Measurements from ENCODE around the gene MYLK.
"Not testable (repeated sequence)": the region's sequence is repeated elsewhere in the genome, so short reads cannot be mapped to it uniquely, and the experiment has no call there.

The MYLK gene, protein sequence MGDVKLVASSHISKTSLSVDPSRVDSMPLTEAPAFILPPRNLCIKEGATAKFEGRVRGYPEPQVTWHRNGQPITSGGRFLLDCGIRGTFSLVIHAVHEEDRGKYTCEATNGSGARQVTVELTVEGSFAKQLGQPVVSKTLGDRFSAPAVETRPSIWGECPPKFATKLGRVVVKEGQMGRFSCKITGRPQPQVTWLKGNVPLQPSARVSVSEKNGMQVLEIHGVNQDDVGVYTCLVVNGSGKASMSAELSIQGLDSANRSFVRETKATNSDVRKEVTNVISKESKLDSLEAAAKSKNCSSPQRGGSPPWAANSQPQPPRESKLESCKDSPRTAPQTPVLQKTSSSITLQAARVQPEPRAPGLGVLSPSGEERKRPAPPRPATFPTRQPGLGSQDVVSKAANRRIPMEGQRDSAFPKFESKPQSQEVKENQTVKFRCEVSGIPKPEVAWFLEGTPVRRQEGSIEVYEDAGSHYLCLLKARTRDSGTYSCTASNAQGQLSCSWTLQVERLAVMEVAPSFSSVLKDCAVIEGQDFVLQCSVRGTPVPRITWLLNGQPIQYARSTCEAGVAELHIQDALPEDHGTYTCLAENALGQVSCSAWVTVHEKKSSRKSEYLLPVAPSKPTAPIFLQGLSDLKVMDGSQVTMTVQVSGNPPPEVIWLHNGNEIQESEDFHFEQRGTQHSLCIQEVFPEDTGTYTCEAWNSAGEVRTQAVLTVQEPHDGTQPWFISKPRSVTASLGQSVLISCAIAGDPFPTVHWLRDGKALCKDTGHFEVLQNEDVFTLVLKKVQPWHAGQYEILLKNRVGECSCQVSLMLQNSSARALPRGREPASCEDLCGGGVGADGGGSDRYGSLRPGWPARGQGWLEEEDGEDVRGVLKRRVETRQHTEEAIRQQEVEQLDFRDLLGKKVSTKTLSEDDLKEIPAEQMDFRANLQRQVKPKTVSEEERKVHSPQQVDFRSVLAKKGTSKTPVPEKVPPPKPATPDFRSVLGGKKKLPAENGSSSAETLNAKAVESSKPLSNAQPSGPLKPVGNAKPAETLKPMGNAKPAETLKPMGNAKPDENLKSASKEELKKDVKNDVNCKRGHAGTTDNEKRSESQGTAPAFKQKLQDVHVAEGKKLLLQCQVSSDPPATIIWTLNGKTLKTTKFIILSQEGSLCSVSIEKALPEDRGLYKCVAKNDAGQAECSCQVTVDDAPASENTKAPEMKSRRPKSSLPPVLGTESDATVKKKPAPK (N-terminal part only)

DNA sequence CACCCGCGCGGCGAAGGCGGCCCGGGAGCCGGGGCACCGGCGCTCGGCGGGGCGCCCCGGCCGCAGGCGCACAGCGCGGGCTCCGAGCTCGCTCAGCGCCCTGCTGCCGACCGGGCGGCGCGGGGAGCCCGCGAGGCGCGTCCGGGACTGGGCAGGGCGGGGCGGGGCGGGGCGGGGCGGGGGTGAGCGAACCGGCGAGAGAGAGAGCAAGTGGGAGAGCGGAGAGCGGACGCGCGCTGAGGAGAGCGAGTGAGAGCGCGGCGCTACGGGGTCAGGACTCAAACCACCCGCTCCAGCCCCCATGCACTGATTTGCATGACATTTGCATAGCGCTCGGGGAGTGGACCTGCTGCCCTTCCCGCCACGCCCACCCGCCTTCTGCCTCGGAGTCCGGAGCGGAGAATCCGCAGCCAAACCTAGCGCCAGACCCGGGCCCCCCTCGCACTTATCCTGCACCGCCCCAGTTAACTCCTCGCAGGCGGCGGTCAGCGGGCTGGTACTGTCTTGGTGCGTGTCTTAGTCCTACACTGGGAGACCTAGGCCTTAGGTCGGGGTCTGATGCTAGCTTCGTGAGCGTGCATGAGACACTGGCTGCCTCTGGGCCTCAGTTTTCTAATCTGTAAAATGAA lies at the start of gene MYLK:
TSS of gene MYLK (minus strand) at position 130 of the 629 bp plus-strand sequence. CDS start 90,491 bp downstream, outside the sequence.
- DNase-seq (ENCODE audit: low read depth) = no peak

DNA sequence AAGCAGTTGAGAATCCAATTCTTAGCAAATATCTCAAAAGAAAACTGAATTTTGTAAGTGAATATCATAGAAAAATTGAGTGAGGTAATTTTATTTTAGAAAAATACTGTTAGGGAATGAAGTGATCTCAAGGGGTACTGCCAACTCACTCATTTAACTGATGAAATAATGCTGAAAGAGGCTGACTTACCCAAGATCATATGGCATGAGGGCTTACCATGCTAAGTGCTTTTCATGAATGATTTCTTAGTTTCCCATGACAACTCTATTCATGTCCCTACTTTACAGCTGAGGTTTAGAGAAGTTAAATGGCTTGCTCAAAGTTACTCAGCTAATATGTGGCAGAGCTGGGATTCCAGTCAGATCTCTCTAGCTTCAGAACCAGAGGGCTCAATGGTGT lies 46.3 kb upstream of the MYLK start:
- DNase-seq (ENCODE audit: low read depth) = no peak

DNA sequence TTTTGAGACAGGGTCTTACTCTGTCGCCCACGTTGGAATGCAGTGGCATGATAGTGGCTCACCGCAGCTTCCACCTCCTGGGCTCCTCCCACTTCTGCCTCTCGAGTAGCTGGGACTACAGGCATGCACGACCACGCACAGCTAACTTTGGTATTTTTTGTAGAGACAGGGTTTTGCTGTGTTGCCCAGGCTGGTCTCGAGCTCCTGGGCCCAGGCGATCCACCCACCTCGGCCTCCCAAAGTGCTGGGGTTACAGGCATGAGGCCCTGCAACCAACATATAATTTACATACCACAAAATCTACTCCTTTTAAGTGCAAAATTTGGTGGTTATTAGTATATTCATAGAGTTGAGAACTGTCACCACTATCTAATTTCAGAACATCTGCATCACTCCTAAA lies 45.2 kb upstream of the MYLK start:
- DNase-seq (ENCODE audit: low read depth) = no peak

DNA sequence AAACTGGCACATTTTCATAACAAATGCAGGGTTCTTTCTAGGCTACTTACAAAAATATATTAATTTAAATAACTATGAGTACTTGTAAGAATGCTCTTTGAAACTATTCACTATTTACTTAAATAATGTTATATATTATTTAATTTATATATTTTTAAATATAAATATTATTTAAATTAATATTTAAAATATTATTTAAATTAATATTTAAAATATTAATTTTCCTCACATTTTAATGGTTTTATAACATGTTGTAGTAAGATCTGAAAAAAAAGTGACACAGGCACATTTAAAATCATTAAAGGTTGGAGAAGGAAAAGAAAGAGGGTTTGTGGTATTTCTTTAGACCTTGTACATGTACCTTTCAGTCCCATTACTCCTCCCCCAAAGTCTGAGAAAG lies 42.3 kb upstream of the MYLK start:
- no peak for DNase-seq (ENCODE audit: low read depth)

DNA sequence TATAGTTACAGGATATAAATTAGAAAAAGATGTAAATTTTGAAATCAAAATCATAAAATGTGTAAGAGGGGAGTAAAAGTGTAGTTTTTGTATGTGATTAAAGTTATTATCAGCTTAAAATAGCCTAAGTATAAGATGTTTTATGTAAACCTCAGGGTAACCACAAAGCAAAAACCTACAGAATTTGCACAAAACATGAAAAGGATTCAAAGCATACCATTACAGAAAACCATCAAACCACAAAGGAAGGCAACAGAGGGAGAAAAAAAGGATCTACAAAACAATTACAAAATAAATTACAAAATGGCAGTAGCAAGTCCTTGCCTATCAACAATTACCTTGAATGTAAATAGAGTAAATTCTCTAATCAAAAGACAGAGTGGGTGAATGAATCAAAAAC lies 36.7 kb upstream of the MYLK start:
- no peak for DNase-seq (ENCODE audit: low read depth)

DNA sequence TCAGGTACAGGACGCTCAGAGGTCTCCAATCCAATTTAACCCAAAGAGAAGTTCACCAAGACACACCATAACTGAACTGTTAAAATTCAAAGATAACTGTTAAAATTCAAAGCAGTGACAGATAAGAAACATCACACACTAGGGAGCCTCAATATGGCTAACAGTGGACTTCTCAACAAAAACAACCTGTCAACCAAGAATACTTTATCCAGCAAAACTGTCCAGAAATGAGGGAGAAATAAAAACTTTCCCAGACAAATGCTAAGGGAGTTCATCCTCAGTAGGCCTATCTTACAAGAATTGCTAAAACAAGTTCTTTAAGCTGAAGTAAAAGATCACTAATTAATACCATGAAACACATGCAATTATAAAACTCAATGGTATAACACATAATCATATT lies 36.3 kb upstream of the MYLK start:
- no peak for DNase-seq (ENCODE audit: low read depth)

DNA sequence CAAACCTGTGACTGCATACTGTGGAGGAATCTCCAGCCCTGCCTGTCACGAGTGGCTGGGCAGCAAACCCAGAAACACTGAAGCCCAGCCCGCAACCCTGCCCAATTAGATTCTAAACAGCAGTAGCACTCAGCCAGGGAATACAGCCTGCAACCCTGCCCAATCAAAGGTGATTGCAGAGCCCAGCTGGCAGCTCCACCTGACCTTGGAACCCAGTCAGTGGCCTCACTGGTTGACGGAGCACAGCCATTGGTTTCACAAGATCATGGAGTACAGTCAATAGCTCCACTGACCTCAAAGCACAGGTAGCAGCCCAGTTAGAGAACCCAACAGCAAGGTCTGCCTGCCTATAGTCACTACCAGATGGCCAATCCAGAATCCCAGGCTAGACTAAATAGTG lies 35.2 kb upstream of the MYLK start:
- no peak for DNase-seq (ENCODE audit: low read depth)

DNA sequence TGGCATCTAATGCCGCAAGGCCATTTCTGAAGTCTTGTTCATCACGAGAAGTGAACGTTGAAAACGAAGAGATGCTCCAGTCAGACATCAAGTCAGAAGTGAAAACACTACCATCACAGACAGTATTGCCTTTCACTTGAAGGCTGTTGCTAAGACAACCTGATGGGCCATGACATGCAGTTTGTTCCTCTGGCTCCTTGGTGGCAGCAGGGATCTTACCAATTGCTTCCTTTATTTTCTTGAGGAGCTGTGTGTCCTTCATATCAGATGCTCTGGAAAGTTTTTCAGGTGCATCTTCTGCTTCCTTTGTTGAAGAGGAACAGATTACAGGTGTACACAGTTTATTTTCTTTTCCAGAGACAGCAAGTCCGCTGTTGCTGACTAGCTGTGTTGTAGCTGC lies 30.7 kb upstream of the MYLK start:
- no peak for DNase-seq (ENCODE audit: low read depth)

DNA sequence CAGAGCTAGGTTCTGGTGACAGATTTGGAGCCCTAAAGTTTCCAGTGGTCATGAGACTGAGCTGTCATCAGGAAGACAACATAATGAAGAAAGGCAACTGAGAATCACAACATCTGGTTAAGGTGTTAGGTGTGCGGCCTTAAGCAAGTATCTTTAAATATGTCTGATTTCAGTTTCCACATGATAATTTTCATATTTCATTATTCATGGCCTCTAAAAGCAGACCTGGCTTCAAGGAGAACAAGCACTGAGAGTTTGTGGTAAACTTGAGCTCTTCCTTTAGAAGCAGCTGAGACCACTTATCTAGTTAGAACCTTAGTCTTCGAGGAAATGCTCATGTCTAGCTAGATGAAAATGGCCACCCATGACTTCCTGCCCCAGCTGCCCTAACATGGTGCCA lies 25.7 kb upstream of the MYLK start:
- DNase-seq (ENCODE audit: low read depth) = no peak

DNA sequence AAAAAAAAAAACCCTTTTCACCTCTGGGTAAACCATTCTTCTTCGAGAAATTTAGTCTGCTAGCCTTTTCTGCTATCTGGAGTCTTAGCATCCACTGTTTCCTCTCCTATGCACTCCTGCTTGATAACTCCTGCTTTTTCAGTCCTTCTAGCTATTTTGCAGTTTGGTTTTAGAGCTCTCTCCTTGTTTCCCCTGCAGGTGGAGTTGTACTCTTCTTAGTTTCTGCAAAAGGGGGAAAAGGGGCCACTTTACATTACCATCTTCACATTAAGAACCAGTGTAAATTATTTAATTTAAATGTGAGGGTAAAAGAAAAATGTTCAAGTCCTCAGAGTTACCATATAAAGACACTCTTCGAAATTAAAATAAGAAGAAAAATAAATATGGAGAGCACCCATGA lies 23.6 kb upstream of the MYLK start:
- no peak for DNase-seq (ENCODE audit: low read depth)

DNA sequence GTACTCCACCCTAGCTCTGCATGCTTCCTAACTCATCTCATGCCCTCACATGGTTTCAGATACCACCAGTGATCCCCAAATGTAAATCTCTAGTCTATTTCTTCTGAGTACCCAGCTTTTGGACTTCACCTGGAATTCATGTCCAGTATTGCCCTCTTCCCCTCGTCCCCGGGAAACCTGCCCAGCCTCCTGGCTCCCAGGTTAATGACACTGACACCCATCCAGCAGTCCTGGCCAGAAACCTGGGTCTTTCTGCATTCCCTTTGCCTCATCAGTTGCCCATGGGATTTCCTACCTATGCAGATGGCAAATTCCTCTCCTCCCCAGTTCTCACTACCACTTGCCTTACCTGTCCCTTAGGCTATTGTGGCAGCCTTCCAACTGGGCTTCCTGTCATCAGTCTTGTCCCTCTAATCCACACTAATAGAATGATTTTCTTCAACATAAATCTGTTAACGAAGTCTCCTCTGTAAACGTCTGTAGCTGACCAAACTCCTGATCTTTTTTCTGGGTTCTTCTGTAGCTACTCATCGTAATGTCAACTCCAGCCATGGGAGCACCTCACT lies 15.3 kb upstream of the MYLK start:
- no peak for DNase-seq (ENCODE audit: low read depth)

DNA sequence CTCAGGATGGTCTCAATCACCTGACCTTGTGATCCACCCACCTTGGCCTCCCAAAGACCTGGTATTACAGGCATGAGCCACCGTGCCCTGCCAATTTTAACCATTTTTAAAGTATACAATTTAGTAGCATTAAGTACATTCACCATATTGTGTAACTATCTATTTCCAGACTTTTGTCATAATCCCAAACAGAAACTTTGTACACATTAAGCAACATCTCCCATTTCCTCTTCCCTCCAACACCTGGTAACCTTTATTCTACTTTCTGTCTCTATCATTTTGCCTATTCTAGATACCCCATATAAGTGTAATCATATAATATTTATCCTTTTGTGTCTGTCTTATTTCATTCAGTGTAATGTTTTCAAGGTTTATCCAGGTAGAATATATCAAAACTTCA lies 8.9 kb upstream of the MYLK start:
- DNase-seq (ENCODE audit: low read depth) = no peak

DNA sequence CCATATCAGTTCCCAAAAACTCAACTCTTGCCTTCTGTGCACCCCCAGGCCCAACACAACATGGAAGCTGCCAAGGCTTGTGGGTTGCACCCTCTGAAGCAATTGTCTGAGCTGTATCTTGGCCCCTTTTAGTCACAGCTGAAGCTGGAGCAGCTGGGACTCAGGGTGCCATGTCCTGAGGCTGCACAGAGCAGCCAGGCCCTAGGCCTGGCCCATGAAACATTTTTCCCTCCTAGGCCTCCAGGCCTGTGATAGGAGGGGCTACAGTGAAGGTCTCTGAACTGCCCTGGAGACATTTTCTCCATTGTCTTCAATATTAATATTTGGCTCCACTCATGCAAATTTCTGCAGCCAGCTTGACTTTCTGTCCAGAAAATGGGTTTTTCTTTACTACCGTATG lies 8.1 kb upstream of the MYLK start:
- DNase-seq (ENCODE audit: low read depth) = no peak

DNA sequence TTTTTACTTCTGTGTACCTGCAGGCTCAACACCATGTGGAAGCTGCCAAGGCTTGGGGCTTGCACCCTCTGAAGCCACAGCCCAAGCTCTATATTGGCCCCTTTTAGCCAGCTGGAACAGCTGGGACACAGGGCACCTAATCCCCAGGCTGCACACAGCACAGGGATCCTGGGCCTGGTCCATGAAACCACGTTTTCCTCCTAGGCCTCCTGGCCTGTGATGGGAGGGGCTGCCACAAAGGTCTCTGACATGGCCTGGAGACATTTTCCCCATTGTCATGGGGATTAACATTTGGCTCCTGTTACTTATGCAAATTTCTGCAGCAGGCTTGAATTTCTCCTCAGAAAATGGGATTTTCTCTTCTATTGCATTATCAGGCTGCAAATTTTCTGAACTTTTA lies 6.9 kb upstream of the MYLK start:
- DNase-seq (ENCODE audit: low read depth) = not testable (repeated sequence)

DNA sequence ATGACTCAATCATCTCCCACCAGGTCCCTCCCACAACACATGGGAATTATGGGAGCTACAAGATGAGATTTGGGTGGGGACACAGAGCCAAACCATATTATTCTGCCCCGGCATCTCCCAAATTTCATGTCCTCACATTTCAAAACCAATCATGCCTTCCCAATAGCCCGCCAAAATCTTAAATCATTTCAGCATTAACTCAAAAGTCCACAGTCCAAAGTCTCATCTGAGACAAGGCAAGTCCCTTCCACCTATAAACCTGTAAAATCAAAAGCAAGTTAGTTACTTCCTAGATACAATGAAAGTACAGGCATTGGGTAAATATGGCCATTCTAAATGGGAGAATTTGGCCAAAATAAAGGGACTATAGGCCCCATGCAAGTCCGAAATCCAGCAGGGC lies 6.0 kb upstream of the MYLK start:
- DNase-seq (ENCODE audit: low read depth) = not testable (repeated sequence)

DNA sequence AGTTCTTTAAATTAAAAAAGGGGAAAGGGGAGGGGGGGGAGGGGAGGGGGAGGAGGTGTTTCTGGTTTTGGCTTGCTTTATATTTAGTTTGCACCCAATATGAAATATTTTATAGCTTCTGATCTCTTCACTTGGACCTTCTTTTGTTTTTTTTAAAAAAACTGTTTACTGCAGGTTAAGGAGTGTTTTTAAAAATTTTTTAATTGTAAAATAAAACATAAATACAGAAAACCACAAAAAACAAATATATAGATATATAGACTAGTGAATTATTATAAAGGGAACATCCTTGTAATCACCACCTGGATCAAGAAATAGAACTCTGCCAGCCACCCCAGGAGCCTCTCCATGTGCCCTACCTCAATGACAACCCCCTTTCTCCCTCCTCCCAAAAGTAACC lies 861 bp upstream of the MYLK start:
- no peak for DNase-seq (ENCODE audit: low read depth)

DNA sequence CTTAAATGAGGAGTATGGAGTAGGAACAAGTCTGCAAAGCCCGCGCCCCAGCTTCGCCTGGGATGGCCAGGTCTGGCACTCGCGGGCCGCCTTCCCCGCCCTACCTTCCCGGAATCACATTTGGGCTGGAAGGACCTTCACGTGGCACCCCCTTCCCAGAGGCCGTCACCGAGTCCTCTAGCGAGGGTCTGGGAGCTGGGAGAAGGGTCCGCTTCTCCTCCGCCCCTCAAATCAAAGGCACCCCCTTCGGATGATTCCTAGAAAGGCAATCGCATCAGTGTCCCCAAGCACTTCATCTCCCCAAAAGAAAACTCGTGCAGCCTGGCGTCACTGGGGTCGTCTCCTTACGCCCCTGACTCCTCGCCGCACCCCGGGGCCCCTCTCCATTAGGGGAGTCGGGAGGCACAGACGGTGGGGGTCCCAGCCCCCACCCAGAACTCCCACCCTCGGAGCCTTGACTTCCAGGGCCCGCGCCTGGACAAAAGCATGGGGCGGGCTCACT lies 380 bp downstream of the MYLK start:
- DNase-seq (ENCODE audit: low read depth) = no peak

DNA sequence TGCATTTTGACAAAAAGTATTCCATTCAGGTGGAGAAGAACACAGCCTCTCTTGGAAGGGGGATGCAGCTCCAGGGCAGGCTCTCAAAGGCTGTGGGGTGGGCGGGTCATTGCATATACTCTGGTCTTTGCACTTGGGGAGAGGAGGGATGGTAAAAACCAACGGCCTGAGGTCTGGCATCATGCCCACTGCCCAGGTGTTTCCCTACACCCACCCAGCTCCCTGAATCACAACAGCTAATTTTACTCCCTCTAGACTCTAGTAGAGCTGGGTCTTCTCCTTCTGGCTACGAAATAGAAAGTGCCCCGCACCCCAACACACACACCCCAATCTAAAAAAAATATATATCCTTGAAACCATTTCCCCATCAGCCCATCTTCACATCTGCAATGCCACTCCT lies 1.0 kb downstream of the MYLK start:
- no peak for DNase-seq (ENCODE audit: low read depth)

DNA sequence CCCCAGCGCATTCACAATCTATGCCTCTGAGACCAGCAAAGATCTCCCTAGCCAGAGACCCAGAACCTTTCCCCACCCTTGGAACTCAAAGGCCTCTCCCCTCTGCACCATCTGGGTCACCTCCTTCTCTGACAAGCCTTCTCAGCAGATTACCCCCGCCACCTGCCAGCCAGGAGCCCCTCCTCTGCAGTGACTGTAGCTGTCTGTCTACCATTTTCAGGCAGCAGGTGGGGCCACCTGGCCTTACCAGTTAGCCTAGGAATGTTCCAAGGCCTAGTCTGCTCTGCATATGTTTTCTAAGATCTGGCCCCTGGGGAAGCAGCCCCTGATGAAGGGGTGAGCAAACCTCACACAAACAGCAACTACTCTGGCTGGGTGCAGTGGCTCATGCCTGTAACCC lies 2.4 kb downstream of the MYLK start:
- DNase-seq (ENCODE audit: low read depth) = no peak

DNA sequence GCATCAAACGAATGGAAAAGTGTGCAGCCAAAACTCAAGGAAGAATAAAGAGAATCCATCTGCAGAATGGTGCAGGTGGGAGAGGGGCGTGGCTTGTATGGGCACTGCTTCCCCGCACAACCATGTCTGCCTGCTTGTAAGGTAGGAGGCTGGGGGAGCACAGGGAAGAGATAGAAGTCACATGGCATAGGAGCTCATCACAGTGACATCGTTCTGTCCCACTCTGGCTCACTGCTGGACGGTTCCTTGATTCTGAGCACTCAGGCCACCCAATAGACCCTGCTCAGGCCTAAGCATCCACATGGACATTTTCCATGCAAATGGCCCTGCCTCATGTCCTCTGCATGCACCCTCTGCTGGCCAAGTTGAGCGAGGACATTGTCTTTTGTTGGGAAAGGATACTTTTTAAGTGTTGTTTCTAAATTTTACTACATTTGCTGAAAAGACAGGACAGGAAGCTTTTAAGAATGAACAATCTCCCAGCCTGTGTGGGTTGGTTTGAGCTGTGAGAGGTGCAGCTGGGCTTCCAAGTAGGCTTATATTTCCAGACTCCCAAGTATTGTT lies 3.1 kb downstream of the MYLK start:
- DNase-seq (ENCODE audit: low read depth) = no peak

DNA sequence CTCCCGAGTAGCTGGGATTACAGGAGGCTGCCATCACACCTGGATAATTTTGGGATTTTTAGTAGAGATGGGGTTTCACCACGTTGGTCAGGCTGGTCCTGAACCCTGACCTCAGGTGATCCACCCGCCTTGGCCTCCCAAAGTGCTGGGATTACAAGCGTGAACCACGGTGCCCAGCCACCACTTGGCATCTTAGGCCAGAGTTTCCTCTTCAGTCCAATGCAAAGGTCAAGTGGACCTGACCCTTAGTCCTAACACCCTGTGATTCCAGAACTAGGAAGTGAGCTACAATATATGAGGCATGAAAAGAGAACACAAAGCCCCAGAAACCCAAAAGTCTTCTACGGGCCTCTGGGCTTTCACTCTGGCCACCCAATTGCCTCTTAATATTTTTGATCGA lies 5.3 kb downstream of the MYLK start:
- no peak for DNase-seq (ENCODE audit: low read depth)
